ENCODE results near the gene RERE.

GRCh38 chr1:8519167-8519566, 298.3 kb downstream of the RERE start:
- TF ChIP-seq, protein P1, sequence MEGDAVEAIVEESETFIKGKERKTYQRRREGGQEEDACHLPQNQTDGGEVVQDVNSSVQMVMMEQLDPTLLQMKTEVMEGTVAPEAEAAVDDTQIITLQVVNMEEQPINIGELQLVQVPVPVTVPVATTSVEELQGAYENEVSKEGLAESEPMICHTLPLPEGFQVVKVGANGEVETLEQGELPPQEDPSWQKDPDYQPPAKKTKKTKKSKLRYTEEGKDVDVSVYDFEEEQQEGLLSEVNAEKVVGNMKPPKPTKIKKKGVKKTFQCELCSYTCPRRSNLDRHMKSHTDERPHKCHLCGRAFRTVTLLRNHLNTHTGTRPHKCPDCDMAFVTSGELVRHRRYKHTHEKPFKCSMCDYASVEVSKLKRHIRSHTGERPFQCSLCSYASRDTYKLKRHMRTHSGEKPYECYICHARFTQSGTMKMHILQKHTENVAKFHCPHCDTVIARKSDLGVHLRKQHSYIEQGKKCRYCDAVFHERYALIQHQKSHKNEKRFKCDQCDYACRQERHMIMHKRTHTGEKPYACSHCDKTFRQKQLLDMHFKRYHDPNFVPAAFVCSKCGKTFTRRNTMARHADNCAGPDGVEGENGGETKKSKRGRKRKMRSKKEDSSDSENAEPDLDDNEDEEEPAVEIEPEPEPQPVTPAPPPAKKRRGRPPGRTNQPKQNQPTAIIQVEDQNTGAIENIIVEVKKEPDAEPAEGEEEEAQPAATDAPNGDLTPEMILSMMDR (IDR thresholded peaks at IDR 0.05): no peak
- TF ChIP-seq POLR2A (IDR thresholded peaks at IDR 0.05): no peak

All from heart left ventricle (tissue), 13 donors.